ENCODE results near the gene RASA3.

RASA3 gene

DNA sequence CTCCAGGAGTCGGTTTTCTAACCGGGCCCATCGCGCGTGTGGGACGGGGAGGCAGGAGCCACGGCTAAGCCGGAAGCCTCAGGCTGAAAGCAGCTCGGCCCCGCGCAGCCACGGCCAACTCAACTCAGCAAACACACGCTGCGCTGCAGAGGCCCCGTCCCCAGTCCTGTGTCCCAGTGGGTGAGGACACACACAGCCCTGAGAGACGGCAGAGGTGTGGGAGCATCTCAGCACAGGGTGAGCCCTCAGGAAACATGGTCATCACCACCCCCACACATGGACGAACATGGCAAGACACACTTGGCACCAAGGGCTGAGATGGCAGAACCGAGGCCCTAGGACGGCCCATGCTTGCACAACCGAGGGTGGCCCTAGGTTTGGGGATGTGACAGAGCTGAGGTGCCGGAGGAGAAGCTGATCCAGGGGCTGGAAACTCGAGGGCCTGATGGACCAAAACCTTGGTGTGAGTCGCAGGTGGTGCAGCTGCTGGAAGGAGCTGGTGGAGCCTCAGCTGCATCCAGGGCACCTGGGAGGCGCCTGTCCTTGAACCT is 129.6 kb downstream of the RASA3 start:
- DNase-seq (ENCODE audit: low read depth), result no peak
- no peak overlapping the region for H3K4me3 ChIP-seq (ENCODE audit: low read length)
- TF ChIP-seq, protein P1, sequence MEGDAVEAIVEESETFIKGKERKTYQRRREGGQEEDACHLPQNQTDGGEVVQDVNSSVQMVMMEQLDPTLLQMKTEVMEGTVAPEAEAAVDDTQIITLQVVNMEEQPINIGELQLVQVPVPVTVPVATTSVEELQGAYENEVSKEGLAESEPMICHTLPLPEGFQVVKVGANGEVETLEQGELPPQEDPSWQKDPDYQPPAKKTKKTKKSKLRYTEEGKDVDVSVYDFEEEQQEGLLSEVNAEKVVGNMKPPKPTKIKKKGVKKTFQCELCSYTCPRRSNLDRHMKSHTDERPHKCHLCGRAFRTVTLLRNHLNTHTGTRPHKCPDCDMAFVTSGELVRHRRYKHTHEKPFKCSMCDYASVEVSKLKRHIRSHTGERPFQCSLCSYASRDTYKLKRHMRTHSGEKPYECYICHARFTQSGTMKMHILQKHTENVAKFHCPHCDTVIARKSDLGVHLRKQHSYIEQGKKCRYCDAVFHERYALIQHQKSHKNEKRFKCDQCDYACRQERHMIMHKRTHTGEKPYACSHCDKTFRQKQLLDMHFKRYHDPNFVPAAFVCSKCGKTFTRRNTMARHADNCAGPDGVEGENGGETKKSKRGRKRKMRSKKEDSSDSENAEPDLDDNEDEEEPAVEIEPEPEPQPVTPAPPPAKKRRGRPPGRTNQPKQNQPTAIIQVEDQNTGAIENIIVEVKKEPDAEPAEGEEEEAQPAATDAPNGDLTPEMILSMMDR (conservative IDR thresholded peaks at IDR 0.05; ENCODE audit: low read depth, low read length), result no peak

DNA sequence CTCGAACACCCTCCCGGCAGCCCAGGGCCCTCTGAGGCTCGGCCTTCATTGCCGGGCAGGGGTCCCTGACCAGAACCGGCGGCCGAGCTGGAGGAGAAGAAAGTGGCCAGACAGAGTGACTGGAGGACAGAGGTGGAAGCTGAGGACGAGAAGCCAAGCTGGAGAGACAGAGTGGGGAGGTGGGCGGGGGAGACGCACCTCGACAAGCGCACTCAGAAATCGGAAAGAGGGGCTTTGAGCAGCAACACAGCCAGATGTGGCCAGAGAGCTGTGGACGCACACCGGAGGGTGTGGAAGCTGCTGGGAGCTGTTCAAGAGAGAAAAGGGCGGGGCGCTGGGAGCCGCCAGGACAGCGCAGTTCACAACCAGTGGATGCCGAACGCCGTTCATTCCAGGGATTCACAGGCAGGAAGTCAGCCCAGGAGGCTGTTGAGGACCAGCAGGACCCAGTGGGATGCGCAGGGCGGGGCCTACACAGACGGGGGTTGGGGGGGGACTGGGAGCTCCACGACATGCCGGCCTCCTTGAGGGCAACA is 130.3 kb downstream of the RASA3 start:
- no peak for DNase-seq (ENCODE audit: low read depth)
- no peak overlapping the region for H3K4me3 ChIP-seq (ENCODE audit: low read length)
- TF ChIP-seq, protein P1 (conservative IDR thresholded peaks at IDR 0.05; ENCODE audit: low read depth, low read length), result no peak

DNA sequence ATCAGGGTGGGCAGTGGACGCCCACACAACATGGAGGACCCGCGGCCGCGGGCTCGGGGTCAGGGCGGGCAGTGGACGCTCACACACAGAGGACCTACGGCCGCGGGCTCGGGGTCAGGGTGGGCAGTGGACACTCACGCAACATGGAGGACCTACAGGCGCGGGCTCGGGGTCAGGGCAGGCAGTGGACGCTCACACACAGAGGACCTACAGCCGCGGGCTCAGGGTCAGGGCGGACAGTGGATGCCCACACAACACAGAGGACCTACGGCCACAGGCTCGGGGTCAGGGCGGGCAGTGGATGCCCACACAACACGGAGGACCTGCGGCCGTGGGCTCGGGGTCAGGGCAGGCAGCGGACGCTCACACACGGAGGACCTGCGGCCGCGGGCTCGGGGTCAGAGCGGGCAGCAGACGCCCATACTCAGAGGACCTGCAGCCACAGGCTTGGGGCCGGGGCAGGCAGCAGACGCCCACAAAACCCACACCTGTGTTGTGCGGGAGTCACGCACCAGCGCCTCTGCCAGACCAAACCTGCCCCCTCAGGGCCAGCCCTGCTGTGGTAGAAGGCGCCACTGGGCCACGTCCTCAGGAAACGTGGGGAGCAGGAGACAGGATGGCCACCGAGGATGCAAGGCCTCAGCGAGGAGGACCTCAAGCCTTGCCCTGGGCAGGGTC is 131.0 kb downstream of the RASA3 start:
- TF ChIP-seq, protein P1 (conservative IDR thresholded peaks at IDR 0.05; ENCODE audit: low read depth, low read length), result no peak
- no peak for DNase-seq (ENCODE audit: low read depth)
- no peak overlapping the region for H3K4me3 ChIP-seq (ENCODE audit: low read length)

DNA sequence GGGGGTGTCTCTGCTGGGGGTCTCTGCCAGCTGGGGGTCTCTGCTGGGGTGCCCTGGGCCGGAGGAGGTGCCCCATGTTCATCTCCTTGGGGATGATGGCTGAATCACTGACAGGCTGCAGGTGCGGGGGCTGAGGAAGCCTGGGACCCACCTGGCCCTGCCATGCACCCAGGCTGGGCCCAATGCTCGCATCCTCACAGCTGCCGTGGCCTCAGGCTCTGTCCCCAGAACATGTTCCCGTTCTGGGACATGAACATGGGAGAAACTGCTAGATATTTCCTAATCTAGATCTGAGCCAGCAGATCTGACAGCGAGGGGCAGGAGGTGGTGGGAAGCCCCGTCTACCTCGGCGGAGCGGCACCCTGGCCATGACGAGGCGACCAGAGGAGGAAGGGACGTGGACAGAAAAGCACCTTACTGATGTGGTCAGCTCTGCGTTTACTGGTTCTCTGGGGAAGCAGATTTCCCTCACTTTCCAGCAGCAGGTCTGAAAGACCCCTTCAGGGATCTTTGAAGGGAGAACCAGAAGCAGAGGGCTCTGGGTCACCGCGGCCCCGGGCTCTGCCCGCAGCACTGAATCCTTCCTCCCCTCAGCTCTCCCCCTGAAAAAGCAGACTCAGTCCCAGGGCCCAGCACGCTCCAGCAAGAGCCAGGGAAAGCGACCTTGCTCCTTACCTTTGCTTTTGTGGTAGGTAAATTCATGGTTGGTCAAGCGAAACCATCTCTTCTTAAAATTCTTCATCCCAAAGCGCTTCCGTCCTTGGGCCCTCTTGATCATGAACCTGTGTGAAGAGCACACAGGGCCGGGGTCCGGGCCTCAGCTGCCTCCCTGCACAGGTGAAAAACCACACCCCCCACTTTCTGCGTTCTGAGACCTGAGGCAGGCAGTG is 132.0 kb downstream of the RASA3 start:
- no peak for DNase-seq (ENCODE audit: low read depth)
- no peak overlapping the region for H3K4me3 ChIP-seq (ENCODE audit: low read length)
- TF ChIP-seq, protein P1 (conservative IDR thresholded peaks at IDR 0.05; ENCODE audit: low read depth, low read length), result no peak

DNA sequence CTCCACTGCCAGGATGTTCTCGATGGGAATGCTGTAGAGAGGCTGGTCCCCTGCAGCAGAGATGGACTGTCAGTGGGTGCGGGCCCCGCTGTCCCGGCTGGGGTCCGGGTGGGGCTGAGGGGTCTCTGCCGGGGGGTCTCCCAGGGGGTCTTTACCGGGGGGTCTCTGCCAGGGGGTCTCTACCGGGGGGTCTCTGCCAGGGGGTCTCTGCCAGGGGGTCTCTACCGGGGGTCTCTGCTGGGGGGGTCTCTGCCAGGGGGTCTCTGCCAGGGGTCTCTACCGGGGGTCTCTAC is 132.9 kb downstream of the RASA3 start:
- TF ChIP-seq, protein P1 (conservative IDR thresholded peaks at IDR 0.05; ENCODE audit: low read depth, low read length), result no peak
- DNase-seq (ENCODE audit: low read depth), result no peak
- H3K4me3 ChIP-seq (ENCODE audit: low read length), result no peak overlapping the region

DNA sequence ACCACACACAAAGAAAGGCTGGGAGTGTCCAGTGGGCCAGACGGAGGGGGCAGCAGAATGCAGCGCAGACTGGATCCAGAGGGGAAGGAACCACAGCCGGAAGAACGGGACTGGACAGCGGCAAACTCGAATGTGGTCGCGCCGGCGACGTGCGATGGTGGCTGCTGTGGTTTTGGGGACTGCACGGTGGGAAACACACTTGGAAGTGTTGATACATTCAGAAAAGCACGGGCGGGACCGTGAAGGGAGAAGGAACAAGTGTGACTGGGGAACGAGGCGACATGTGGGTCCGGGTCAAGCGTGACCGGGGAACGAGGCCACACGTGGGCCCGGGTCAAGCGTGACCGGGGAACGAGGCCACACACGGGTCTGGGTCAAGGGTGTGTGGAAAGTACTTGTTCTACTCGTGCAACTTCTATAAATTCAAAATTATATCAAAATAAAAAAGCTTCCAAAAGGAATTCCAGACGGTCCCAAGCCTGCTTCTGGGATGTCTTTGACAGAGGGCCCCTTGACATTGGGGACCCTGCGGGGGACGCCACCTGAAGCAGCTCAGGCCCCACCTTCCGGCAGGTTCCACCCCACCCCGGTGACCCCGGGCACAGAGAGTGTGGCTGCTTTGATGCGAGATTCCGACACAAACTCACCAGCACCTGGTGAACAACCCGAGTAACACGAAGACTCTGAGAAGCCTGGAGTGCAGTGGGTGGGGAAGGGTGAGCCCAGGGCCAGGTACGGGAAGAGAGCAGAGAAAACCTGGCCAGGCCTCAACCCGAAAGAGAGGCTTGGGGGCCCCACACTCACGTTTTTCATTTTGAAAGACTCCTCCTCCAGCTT is 133.4 kb downstream of the RASA3 start:
- TF ChIP-seq, protein P1 (conservative IDR thresholded peaks at IDR 0.05; ENCODE audit: low read depth, low read length), result no peak
- no peak overlapping the region for H3K4me3 ChIP-seq (ENCODE audit: low read length)
- DNase-seq (ENCODE audit: low read depth), result no peak

All from retinal pigment epithelial cell (primary cell).